Renal pelvis (tissue), 4 donors: ENCODE data around the gene PRKCZ. TPM values are rescaled to one million over a fixed set of nuclear protein-coding genes. Genes with fewer than 3 reads are reported as not detected.

ENCODE experiments used
- DNase-seq: peaks from one replicate; pipeline ENCODE4 v3.0.0-alpha.2; 2013
- polyA plus RNA-seq, 3 donors: library from polyadenylated mRNA; unstranded; fragments of 120-200 nt; gene quantifications; one replicate each; pipeline ENCODE4 v1.2.1, GENCODE V29; 2013; ENCODE audit not compliant: insufficient read length in 3 of 3

Gene PRKCZ
- polyA plus RNA-seq, 3 donors = 33.2 to 37.7 (median 34.5) TPM

DNA sequence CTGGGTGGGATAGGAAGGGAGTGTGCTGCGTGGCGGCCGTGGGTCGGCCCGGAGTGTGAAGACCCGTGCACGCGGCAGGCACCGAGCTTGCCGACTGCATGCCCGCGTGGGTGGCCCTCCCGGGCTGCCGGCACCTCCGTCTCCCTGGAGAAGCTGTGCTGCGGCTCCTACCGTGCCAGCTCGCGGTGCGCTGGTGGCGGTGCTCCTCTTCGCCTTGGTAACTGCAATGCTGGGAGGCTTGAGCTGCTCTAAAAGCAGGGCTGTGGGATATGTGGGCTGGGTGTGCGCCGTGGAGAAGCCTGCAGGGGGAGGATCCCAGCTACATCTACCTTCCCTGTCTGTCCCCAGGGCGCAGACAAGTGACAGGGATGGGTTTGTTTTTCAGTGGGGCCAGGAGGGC, 28.7 kb upstream of the PRKCZ start:
- DNase-seq = no peak

DNA sequence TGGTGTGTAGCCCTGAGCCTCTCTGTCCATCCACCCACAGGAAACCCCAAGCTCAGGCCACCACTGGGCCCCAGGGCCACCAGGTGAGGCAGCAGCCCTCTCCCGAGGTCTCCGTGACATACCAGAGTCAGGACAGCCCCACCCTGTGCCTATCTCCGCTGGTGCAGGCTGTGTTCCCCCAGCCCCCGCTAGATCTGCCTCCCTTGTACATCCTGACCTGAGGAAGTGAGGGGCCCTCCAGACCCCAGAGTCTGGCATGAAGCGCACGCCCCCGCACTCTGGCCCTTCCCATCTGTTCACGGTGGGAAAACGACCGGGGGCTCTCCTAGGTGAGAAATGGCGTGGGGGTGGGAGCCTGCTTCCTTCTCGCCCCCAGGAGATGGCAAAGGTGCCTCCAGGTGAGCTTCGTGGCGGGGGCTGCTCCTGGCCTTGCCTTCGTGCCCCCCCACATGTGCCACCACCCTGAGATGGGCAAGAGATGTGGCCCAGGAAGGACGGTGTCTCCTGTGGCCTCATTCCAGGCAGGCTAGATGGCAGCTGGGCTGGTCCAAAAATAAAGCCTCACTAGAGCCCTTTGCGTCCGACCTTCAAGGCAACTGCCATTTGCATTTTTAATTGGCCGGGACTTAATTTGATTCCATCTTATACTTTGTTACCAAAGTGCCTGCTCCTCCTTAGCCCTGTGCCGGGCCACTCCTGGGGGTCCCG, 28.0 kb upstream of the PRKCZ start:
- no peak for DNase-seq

DNA sequence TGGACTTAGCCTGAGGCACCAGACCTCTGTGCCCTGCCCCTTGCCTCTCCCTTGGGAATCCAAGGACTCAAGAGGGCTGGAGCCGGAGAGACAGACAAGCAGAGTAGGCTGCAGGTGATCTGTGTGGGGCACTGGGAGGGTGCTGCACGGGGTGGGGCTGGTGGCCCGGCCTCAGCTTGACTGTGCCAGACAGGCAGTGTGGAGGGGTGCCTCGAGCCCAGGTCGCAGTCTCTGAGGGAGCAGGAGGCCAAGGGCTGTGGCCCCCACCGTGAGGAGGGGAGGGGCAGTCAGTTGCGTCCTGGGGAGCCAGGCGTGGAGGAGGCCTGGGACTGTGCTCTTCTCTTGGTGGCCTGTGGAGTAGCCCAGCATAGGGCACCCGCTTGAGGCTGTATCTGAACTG, 27.0 kb upstream of the PRKCZ start:
- no peak for DNase-seq

DNA sequence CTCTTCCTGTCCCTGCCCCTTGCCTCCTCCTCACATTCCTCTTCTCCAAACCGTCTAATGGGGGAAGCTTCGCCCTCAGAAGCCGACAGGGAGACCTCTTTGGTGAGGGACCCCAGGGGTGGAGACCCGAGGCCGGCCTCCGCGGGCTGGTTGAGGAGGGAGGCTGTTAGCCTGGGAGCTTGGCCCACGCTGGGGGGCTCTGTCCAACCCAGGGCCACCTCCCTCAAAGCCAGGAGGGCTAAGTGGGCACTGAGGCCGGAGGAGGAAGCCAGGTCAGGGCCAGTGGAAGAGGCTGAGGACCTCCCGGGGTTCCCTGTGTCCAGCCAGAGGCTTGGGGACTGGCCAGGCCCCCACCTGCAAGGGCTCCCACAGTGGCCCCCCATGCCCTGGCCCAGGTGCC, 25.8 kb upstream of the PRKCZ start:
- DNase-seq = no peak

DNA sequence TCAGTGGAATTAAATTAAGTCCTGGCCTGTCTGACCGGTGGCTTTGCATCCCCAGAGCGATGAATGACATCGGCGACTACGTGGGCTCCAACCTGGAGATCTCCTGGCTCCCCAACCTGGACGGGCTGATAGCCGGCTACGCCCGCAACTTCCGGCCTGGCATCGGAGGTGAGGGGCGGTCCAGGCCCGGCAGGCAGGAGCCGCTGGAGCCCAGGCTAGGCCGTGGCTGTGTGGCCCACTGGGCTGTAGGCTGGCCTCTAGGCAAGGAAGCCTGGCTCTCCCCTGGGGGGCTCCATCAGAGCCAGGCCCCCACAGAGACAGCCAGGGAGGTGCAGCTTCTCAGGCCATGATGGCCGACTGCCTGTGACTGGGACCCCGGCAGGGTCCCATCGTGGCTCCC, 25.3 kb upstream of the PRKCZ start:
- DNase-seq = no peak

- no peak for DNase-seq
Measured at GRCh38 chr1:2025491-2025981, 24.7 kb upstream of the PRKCZ start.

GRCh38 chr1:2027961-2028583, 22.1 kb upstream of the PRKCZ start:
- no peak for DNase-seq

DNA sequence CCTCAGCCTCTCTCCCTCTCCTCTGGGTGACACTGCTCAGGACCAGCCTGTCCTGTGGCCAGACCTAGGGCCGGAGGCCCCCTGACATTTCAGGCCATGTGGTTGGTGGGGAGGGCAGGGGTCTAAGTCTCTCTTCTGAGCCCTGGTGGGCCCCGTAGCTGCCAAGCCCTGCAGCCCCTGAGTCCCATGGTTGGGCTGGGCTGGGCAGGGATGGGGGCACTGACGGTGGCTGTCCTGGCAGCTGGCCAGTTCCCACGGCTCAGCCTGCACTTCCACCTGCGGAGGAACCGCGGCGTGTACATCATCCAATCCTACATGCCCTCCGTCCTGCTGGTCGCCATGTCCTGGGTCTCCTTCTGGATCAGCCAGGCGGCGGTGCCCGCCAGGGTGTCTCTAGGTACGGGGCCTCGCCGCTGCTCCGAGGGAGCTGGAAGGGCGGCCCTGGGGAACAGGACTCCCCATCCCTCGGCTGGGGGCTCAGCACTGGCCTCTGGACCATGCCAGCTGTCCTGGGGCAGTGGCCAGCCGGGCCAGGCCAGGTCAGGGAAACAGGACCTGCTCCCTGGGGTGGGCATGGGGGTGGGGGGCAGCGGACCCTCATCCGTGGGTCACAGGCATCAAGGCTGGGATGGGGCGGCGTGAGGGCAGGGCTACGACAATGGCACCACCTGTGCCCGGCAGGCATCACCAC, 21.2 kb upstream of the PRKCZ start:
- no peak for DNase-seq

DNA sequence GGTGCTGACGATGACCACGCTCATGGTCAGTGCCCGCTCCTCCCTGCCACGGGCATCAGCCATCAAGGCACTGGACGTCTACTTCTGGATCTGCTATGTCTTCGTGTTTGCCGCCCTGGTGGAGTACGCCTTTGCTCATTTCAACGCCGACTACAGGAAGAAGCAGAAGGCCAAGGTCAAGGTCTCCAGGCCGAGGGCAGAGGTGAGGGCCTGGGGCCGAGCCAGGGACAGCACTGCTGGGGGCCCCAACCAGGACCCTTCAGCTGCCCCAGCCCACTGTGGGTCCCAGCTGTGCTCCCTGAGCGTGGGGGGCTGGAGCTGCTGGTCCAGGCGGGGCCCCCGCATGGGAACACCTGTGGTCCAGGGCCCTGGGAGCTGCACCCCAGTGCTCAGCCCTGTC, 20.6 kb upstream of the PRKCZ start:
- DNase-seq = no peak

DNA sequence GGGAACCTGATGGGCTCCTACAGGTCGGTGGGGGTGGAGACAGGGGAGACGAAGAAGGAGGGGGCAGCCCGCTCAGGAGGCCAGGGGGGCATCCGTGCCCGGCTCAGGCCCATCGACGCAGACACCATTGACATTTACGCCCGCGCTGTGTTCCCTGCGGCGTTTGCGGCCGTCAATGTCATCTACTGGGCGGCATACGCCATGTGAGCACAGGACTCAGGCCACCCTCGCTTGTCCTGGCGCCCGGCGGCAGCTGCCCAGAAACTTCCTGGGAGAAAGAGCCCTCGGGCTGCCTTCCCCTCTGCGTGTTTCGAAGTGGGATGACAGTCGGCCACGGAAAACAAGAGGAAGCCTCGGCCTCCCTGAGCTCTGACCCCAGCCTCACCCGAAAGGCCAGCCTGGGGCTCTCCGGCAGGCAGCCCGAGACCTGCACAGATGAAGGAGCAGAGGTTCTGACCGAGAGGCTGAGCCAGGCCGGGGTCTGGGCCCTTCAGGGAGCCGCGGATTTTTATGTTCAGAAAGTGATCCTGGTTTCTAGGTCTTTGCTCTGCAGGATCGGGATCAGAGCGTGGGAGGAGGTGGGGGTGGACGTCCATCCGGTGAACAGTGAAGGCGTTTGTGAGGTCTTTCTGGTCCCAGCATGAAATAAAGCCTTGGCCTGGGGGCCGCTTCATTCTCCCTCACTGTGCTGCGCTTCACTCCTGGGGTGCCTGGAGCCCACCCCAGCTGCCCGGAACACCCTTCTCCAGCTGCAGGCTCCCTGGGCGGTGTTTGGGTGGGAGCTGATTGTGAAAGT, 19.9 kb upstream of the PRKCZ start:
- no peak for DNase-seq

- DNase-seq = no peak
Measured at GRCh38 chr1:2031546-2032540, 18.4 kb upstream of the PRKCZ start.

DNA sequence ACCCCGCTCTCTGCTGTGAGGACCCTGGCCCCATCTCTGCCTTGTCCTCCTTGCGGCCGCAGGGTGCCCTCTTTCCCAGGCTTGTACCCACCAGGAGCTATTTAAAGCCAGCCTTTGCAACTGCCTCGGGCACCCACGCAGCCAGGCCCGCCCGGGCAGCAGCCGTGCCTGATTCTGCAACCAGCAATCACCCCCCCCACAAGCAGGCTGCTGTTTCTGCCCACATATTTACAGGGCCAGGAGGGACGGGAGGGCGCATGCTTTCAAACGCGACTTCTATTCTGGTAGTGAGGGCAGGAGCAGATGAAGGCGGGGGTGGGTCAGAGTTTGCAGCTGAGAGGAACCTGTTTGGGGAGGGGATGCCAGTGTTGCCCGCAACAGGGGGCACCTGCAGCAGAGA, 17.5 kb upstream of the PRKCZ start:
- no peak for DNase-seq

- no peak for DNase-seq
Measured at GRCh38 chr1:2033165-2033564, 17.0 kb upstream of the PRKCZ start.

DNA sequence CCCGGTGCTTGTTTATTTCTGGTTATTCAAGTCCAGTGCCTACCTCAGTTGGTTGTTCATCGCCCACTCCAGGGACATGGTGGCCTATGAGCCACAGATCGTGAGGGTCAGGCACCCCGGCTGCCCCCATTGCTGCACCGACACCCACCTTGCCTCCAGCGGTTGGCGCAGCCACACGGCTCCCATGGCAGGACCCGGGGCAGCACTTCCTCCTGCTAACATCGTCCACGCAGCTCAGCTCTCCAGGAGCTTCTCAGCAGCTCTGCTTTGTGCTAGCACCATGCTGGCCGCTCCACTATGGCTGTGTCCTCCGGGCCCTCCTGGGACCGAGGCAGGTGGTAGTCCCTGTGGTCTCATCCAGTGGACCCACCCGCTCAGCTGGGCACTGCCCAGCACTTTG, 13.9 kb upstream of the PRKCZ start:
- no peak for DNase-seq

- no peak for DNase-seq
Measured at GRCh38 chr1:2037314-2037979, 12.8 kb upstream of the PRKCZ start.

- DNase-seq = no peak
Measured at GRCh38 chr1:2038229-2038628, 12.0 kb upstream of the PRKCZ start.

GRCh38 chr1:2039251-2039650, 11.0 kb upstream of the PRKCZ start:
- DNase-seq = no peak

GRCh38 chr1:2041305-2041704, 8.9 kb upstream of the PRKCZ start:
- no peak for DNase-seq

- no peak for DNase-seq
Measured at GRCh38 chr1:2041887-2042286, 8.3 kb upstream of the PRKCZ start.
